ENCODE results near the gene PAFAH1B2. TPM values are rescaled to one million over a fixed set of nuclear protein-coding genes. Genes with fewer than 3 reads are reported as not detected.
"Not testable (repeated sequence)": the region's sequence is repeated elsewhere in the genome, so short reads cannot be mapped to it uniquely, and the experiment has no call there.

Gene PAFAH1B2
- total RNA-seq, 1 donor from 2014 or later = 203 TPM

DNA sequence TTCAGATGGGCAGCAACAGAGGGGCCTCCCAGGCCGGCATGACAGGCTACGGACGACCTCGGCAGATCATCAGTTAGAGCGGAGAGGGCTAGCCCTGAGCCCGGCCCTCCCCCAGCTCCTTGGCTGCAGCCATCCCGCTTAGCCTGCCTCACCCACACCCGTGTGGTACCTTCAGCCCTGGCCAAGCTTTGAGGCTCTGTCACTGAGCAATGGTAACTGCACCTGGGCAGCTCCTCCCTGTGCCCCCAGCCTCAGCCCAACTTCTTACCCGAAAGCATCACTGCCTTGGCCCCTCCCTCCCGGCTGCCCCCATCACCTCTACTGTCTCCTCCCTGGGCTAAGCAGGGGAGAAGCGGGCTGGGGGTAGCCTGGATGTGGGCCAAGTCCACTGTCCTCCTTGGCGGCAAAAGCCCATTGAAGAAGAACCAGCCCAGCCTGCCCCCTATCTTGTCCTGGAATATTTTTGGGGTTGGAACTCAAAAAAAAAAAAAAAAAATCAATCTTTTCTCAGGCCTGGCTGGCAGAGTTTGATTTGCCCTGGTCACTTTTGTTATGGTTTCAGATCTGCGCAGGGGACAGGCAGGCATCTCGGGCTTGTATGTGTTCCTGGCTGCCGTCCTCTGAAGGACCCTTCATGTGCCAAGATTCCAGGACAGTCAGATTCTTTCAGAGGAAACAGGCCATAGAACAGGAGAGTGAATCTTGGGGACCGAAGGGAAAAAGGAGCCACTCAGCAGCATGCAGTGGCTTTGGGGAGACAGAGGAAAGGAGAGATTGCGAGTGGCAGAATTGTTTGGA, 60.4 kb downstream of the PAFAH1B2 start:
- H2AFZ ChIP-seq (replicated peaks) = no peak overlapping the region
- no peak overlapping the region for H3K4me3 ChIP-seq
- peaks cover 2% of the 10 kb centered on the region for H3K27me3 Mint-ChIP-seq (ENCODE audit: insufficient read depth, low read depth)
- no peaks in the 10 kb centered on the region for H3K79me2 ChIP-seq (ENCODE audit: low read depth)
- no peaks in the 10 kb centered on the region for H4K20me1 ChIP-seq (ENCODE audit: low read depth)
- H3K9me3 ChIP-seq (ENCODE audit: low read depth) = no peaks in the 10 kb centered on the region
- H3K27ac Mint-ChIP-seq = peak overlapping the region; percentile 5
- H3F3A ChIP-seq (ENCODE audit: low read depth) = peaks cover 4% of the 10 kb centered on the region
- H3K36me3 Mint-ChIP-seq = peaks cover 15% of the 10 kb centered on the region
- TF ChIP-seq, protein P1, sequence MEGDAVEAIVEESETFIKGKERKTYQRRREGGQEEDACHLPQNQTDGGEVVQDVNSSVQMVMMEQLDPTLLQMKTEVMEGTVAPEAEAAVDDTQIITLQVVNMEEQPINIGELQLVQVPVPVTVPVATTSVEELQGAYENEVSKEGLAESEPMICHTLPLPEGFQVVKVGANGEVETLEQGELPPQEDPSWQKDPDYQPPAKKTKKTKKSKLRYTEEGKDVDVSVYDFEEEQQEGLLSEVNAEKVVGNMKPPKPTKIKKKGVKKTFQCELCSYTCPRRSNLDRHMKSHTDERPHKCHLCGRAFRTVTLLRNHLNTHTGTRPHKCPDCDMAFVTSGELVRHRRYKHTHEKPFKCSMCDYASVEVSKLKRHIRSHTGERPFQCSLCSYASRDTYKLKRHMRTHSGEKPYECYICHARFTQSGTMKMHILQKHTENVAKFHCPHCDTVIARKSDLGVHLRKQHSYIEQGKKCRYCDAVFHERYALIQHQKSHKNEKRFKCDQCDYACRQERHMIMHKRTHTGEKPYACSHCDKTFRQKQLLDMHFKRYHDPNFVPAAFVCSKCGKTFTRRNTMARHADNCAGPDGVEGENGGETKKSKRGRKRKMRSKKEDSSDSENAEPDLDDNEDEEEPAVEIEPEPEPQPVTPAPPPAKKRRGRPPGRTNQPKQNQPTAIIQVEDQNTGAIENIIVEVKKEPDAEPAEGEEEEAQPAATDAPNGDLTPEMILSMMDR (IDR thresholded peaks at IDR 0.05) = no peak
- no peak for TF ChIP-seq EZH2 (IDR thresholded peaks at IDR 0.05)
- no peak for TF ChIP-seq EZH2phosphoT487 (IDR thresholded peaks at IDR 0.05)
- no peak overlapping the region for H3K9ac ChIP-seq
- peak overlapping the region; percentile 30 for H3K4me3 Mint-ChIP-seq
- no peak overlapping the region for H3K27ac ChIP-seq
- H3K4me1 Mint-ChIP-seq = peaks cover 20% of the 10 kb centered on the region
- H3K9me3 Mint-ChIP-seq = no peaks in the 10 kb centered on the region
- H3K36me3 ChIP-seq = no peaks in the 10 kb centered on the region
- no peak for DNase-seq (ENCODE audit: low spot score)
- H3K4me2 ChIP-seq = no peak overlapping the region
- H3K27me3 ChIP-seq = no peaks in the 10 kb centered on the region
- peaks cover 10% of the 10 kb centered on the region for H3K4me1 ChIP-seq

DNA sequence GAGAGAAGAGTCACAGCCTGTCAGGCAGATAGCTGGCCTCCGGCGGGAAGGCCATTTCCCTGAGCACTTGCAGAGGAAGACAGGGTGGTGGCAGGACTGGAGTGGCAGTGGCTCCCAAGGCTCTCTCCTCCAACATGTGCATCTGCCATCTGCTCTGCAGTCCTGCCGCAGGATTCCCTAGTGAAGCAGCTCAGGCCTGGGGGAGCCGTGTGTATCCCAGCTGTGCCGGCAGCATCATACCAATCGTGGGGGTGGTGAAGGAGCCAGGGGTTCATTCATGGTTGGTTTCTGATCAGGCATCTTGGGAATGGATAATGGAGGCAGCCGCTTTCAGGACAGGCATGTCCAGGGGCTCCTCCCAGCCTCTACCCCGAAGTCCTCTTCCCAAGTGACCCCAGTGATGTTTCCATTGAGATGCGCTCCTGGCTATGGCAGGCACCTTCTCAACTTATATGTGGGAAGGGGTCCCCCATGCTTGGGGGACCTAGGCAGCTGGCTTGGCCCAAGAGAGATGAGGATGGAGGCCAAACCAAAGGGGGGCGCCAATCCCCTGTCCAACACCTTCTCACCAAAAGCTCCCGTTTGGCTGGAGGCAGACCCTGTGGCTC, 61.2 kb downstream of the PAFAH1B2 start:
- Mint-ChIP-seq H3K27ac (peak overlapping the region; percentile 87), H3K9me3 (no peaks in the 10 kb centered on the region), H3K27me3 (ENCODE audit: insufficient read depth, low read depth) (peaks cover 2% of the 10 kb centered on the region), H3K4me3 (no peak overlapping the region), H3K36me3 (peaks cover 15% of the 10 kb centered on the region), H3K4me1 (peaks cover 14% of the 10 kb centered on the region)
- TF ChIP-seq, protein P1 (IDR thresholded peaks at IDR 0.05) = peak; percentile 7
- no peak for TF ChIP-seq EZH2phosphoT487 (IDR thresholded peaks at IDR 0.05)
- H3K4me2 ChIP-seq = no peak overlapping the region
- H3K36me3 ChIP-seq = no peaks in the 10 kb centered on the region
- no peak overlapping the region for H3K4me3 ChIP-seq
- H3K27ac ChIP-seq = no peak overlapping the region
- H3K27me3 ChIP-seq = no peaks in the 10 kb centered on the region
- H3F3A ChIP-seq (ENCODE audit: low read depth) = no peaks in the 10 kb centered on the region
- H3K9me3 ChIP-seq (ENCODE audit: low read depth) = no peaks in the 10 kb centered on the region
- DNase-seq (ENCODE audit: low spot score) = no peak
- no peaks in the 10 kb centered on the region for H3K79me2 ChIP-seq (ENCODE audit: low read depth)
- no peak overlapping the region for H2AFZ ChIP-seq (replicated peaks)
- peaks cover 1% of the 10 kb centered on the region for H3K4me1 ChIP-seq
- H3K9ac ChIP-seq = no peak overlapping the region
- H4K20me1 ChIP-seq (ENCODE audit: low read depth) = no peaks in the 10 kb centered on the region

DNA sequence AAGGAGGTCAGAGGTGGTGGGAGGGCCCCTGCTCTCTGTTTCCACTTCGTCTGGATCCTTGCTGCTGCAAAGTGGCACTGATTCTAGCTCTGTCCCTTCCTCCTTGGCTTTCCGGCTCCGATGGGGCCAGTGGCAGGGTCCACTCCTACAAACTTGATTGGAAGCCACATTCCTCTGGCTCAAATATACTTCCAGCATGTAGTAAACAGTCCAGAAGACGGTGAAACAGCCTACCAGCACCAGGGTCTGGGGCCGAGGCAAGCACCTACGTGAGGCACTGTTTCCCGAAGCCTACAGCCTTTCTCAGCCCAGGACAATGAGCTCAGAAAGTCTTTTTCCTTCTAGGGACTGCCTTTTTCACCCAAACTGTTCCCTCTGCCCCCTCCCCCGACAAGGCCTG, 62.0 kb downstream of the PAFAH1B2 start:
- not testable (repeated sequence) for H3K4me3 Mint-ChIP-seq; H3K27ac Mint-ChIP-seq; H2AFZ ChIP-seq (replicated peaks); H3F3A ChIP-seq (ENCODE audit: low read depth); H3K9me3 Mint-ChIP-seq; H3K4me3 ChIP-seq; H3K4me1 Mint-ChIP-seq; H4K20me1 ChIP-seq (ENCODE audit: low read depth); H3K79me2 ChIP-seq (ENCODE audit: low read depth); DNase-seq (ENCODE audit: low spot score); H3K27me3 ChIP-seq; H3K4me1 ChIP-seq; H3K9me3 ChIP-seq (ENCODE audit: low read depth); H3K4me2 ChIP-seq; H3K27me3 Mint-ChIP-seq (ENCODE audit: insufficient read depth, low read depth); H3K36me3 ChIP-seq; H3K27ac ChIP-seq; H3K9ac ChIP-seq
- peaks cover 15% of the 10 kb centered on the region for H3K36me3 Mint-ChIP-seq

DNA sequence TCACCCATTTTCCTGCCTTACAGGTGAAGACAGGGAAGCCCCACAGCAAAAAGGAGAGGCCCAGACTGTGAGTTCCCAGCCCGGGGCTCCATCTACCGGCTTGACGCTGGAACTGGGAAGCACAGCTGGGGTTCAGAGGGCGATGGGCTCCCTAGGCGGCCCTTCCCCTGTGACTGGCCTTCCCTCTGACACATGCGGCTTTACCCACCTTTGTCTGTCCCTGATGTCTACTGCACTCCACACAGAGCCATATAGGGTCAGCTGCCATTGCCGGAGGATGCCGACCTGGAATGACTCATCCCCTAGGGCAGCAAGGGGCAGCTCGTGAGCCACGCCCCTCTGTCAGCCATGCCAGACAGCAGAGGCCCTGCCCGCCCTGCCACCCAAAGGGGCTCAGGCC, 62.8 kb downstream of the PAFAH1B2 start:
- DNase-seq (ENCODE audit: low spot score); H3K79me2 ChIP-seq (ENCODE audit: low read depth); H4K20me1 ChIP-seq (ENCODE audit: low read depth); H2AFZ ChIP-seq (replicated peaks); H3K9me3 Mint-ChIP-seq; H3K4me3 Mint-ChIP-seq; H3K4me1 Mint-ChIP-seq; H3K9me3 ChIP-seq (ENCODE audit: low read depth); H3K4me3 ChIP-seq; H3K36me3 ChIP-seq; H3K9ac ChIP-seq; H3F3A ChIP-seq (ENCODE audit: low read depth); H3K27ac ChIP-seq; H3K4me1 ChIP-seq; H3K27me3 Mint-ChIP-seq (ENCODE audit: insufficient read depth, low read depth); H3K27me3 ChIP-seq; H3K27ac Mint-ChIP-seq; H3K4me2 ChIP-seq: not testable (repeated sequence)
- TF ChIP-seq, protein P1 (IDR thresholded peaks at IDR 0.05) = peak; percentile 10
- H3K36me3 Mint-ChIP-seq = peaks cover 19% of the 10 kb centered on the region

DNA sequence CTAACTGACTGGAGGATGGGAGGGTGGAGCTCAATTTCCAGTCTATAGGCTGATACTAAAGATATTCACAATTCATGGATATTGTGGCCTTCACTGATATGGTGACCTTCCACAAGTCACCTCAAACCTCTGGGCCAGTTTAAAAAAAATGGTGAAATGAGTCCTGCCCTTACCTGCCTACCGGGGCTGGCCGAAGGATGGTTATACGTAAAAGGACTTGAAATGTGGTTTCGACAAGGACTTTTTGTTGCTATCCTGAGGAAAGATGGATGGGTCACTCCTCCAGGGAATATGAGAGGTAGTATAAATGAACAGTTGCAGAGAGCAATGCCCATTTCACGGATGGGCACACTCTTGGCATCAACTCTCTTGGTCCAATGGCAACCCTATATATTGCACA, 63.4 kb downstream of the PAFAH1B2 start:
- H3K27ac ChIP-seq; H3K9me3 ChIP-seq (ENCODE audit: low read depth); H3K4me3 Mint-ChIP-seq; H4K20me1 ChIP-seq (ENCODE audit: low read depth); H3K4me2 ChIP-seq; H3K4me3 ChIP-seq; H3K27ac Mint-ChIP-seq; H3K9ac ChIP-seq; H3K9me3 Mint-ChIP-seq; H3K27me3 Mint-ChIP-seq (ENCODE audit: insufficient read depth, low read depth); H3K27me3 ChIP-seq; H2AFZ ChIP-seq (replicated peaks); H3F3A ChIP-seq (ENCODE audit: low read depth); H3K4me1 Mint-ChIP-seq; H3K4me1 ChIP-seq; DNase-seq (ENCODE audit: low spot score); H3K36me3 ChIP-seq; H3K79me2 ChIP-seq (ENCODE audit: low read depth): not testable (repeated sequence)
- H3K36me3 Mint-ChIP-seq = peaks cover 19% of the 10 kb centered on the region
